ENCODE results near the gene PCED1A. TPM values are rescaled to one million over a fixed set of nuclear protein-coding genes. Genes with fewer than 3 reads are reported as not detected.

Gene PCED1A
- total and polyA plus RNA-seq, 7 donors: 8.6 to 28.0 (median 19.8) TPM

DNA sequence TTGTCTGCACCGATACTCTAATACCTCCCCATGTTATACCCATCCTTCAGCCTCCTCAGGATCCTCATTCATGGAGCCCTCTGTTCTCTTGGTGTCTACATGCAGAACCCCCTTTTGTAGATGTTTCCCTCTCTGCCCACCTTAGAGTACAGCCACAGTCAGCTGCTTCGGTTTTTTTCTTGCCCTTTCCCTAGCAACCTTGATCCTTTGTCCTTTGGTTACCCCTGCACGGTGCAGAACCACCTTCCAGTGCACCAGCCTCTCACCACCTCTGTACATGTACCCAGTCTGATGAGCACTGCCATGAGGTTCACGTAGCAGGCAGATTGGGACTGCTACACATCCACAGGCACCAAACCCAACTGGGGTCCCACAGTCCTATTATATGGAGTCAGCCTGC is 7.3 kb upstream of the PCED1A start:
- no peaks in the 10 kb centered on the region for H3K36me3 ChIP-seq
- H3K4me3 ChIP-seq: no peak overlapping the region
- DNase-seq: no peak
- peaks cover 0 to 6% (median 3%) of the 10 kb centered on the region in 4 donors for H3K4me1 ChIP-seq
- TF ChIP-seq POLR2A (IDR thresholded peaks at IDR 0.05): no peak
- TF ChIP-seq EP300 (IDR thresholded peaks at IDR 0.05): no peak
- TF ChIP-seq, protein P1, sequence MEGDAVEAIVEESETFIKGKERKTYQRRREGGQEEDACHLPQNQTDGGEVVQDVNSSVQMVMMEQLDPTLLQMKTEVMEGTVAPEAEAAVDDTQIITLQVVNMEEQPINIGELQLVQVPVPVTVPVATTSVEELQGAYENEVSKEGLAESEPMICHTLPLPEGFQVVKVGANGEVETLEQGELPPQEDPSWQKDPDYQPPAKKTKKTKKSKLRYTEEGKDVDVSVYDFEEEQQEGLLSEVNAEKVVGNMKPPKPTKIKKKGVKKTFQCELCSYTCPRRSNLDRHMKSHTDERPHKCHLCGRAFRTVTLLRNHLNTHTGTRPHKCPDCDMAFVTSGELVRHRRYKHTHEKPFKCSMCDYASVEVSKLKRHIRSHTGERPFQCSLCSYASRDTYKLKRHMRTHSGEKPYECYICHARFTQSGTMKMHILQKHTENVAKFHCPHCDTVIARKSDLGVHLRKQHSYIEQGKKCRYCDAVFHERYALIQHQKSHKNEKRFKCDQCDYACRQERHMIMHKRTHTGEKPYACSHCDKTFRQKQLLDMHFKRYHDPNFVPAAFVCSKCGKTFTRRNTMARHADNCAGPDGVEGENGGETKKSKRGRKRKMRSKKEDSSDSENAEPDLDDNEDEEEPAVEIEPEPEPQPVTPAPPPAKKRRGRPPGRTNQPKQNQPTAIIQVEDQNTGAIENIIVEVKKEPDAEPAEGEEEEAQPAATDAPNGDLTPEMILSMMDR (IDR thresholded peaks at IDR 0.05): no peak
- TF ChIP-seq POLR2AphosphoS5 (IDR thresholded peaks at IDR 0.05): no peak
- H3K27ac ChIP-seq: no peak overlapping the region
- H3K9me3 ChIP-seq: no peaks in the 10 kb centered on the region
- intact Hi-C loops (cut with DNase I): loop anchor here (10.0 kb wide), 1 partner anchor 153 kb away; the partner anchor contains the start of gene EBF4
- 92 to 97% methylated on average over 4 of the region's 4 CpGs for WGBS, 2 donors
- H3K27me3 ChIP-seq: no peaks in the 10 kb centered on the region

DNA sequence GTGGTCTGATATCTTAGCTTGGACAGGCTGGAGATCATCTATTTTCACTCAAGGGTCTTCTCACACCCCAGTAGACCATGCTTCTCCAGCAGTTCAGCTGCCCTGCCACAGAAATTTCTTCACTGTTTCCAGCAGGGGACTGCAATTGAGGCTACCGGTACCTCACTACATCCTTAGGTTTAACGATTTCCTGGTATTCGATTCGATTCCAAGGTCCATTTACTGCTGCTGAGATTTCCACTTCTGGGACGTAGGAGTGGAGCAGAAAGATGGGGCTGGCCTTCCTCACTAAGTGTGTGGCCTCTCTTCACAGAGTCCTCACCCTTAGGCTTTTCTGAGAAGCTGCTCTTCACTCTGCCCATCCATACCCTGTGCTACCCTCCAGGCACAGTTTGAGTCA is 6.2 kb upstream of the PCED1A start:
- TF ChIP-seq POLR2AphosphoS5 (IDR thresholded peaks at IDR 0.05) (no peak), POLR2A (IDR thresholded peaks at IDR 0.05) (no peak), EP300 (IDR thresholded peaks at IDR 0.05) (no peak)
- TF ChIP-seq, protein P1 (IDR thresholded peaks at IDR 0.05): no peak
- intact Hi-C loops (cut with DNase I): loop anchor here (10.0 kb wide), 1 partner anchor 152 kb away; the partner anchor contains the start of gene EBF4
- 19 to 64% methylated on average over 5 of the region's 5 CpGs for WGBS, 2 donors

DNA sequence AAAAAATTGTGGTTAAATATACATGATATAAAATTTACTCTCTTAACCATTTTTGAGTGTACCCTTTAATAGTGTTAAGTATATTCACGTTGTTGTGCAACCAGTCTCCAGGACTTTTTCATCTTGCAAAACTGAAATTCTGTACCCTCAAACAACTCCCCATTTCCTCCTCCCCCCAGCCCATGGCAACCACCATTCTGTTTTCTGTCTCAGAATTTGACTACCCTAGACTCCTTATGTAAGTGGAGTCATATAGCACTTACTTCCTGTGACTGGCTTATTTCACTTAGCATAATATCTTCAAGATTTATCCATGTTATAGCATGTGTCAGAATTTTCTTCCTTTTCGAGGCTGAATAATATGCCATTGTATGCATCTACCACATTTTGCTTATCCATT is 5.2 kb upstream of the PCED1A start:
- TF ChIP-seq, protein P1 (IDR thresholded peaks at IDR 0.05): no peak
- no peak for TF ChIP-seq POLR2AphosphoS5 (IDR thresholded peaks at IDR 0.05)
- no peak for TF ChIP-seq EP300 (IDR thresholded peaks at IDR 0.05)
- TF ChIP-seq POLR2A (IDR thresholded peaks at IDR 0.05): no peak
- Histone ChIP-seq H3K36me3 (no peaks in the 10 kb centered on the region), H3K27me3 (no peaks in the 10 kb centered on the region), H3K9me3 (no peaks in the 10 kb centered on the region), H3K4me1 (peaks cover 0 to 12% (median 10%) of the 10 kb centered on the region in 4 donors), H3K4me3 (no peak overlapping the region), H3K27ac (no peak overlapping the region)
- DNase-seq: no peak
- 83 to 89% methylated on average over 2 of the region's 2 CpGs for WGBS, 2 donors
- intact Hi-C loops (cut with DNase I): loop anchor here (10.0 kb wide), 1 partner anchor 151 kb away; the partner anchor contains the start of gene EBF4

More for the DNA sequence above, 6.2 kb upstream of the PCED1A start:
- Histone ChIP-seq H3K4me1 (peaks cover 0 to 6% (median 5%) of the 10 kb centered on the region in 4 donors), H3K36me3 (no peaks in the 10 kb centered on the region), H3K27ac (no peak overlapping the region), H3K27me3 (no peaks in the 10 kb centered on the region), H3K9me3 (no peaks in the 10 kb centered on the region), H3K4me3 (no peak overlapping the region)
- DNase-seq: no peak

DNA sequence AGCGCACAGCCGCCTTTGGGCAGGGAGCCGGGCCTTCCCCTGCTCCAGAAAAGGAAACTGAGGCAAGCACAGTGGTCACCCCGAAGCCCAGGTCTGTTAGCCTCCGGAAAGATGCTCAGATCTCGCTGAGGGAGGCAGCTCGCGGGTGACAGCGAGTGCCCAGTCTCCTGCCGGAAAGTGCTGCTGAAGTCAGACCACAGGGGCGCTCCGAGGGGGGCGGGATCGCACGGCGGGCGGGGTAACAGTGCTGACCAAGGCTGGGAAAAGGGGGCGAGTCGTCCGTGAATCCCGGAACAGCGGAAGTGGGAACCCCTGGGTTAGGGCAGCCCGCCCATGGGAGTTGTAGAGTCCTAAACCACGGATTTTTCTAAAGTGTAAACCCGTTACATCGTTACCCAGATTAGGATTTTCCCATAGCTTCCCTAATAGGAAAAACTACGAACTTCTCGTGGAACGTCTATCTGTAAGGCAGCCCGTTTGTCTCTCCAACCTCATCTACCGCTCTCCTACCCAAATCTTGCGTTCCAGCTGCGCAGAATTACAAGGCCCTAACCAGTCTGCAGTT is 594 bp upstream of the PCED1A start:
- Histone ChIP-seq H3K27me3 (no peaks in the 10 kb centered on the region), H3K36me3 (peaks cover 0 to 8% (median 0%) of the 10 kb centered on the region in 4 donors), H3K9me3 (no peaks in the 10 kb centered on the region), H3K4me3 (peak overlapping the region; percentile 79 to 96 (median 85)), H3K27ac (peak overlapping the region; percentile 86 to 95 (median 92)), H3K4me1 (peaks cover 0 to 24% (median 14%) of the 10 kb centered on the region in 4 donors)
- DNase-seq: peak; percentile 86
- 9% methylated on average over 33 of the region's 33 CpGs for WGBS, 2 donors
- intact Hi-C loops (cut with DNase I): loop anchor here (2.0 to 10.0 kb wide), 2 partner anchors 32 to 146 kb away; partner anchors contain the start of genes EBF4 and PTPRA
- TF ChIP-seq, protein P1 (IDR thresholded peaks at IDR 0.05): no peak
- TF ChIP-seq EP300 (IDR thresholded peaks at IDR 0.05) (no peak), POLR2AphosphoS5 (IDR thresholded peaks at IDR 0.05) (no peak), POLR2A (IDR thresholded peaks at IDR 0.05) (no peak)

All from sigmoid colon (tissue), 7 donors.